Measurements from ENCODE around the gene TNRC6A. TPM values are rescaled to one million over a fixed set of nuclear protein-coding genes. Genes with fewer than 3 reads are reported as not detected.
A peak's percentile ranks its signal among the peaks of the same experiment; 100 is the strongest.
"Not testable (repeated sequence)": the region's sequence is repeated elsewhere in the genome, so short reads cannot be mapped to it uniquely, and the experiment has no call there.

Gene TNRC6A
- total RNA-seq, 1 donor from 2014 or later = 47.3 TPM

GRCh38 chr16:24846548-24847357 is 117.3 kb downstream of the TNRC6A start:
- H3K4me1 Mint-ChIP-seq (ENCODE audit: low read depth) = peaks cover 15% of the 10 kb centered on the region
- no peaks in the 10 kb centered on the region for H3K9me3 Mint-ChIP-seq
- H3K4me3 Mint-ChIP-seq (ENCODE audit: low read depth) = no peak overlapping the region
- no peaks in the 10 kb centered on the region for H3K27me3 Mint-ChIP-seq (ENCODE audit: low read depth)
- no peak for DNase-seq (ENCODE audit: low spot score)
- no peaks in the 10 kb centered on the region for H3K36me3 Mint-ChIP-seq (ENCODE audit: low read depth)
- intact Hi-C loops (cut with micrococcal nuclease) = no loop called here
- H3K27ac Mint-ChIP-seq = no peak overlapping the region

GRCh38 chr16:24847358-24847664 is 117.9 kb downstream of the TNRC6A start:
- Mint-ChIP-seq H3K27me3 (ENCODE audit: low read depth) (no peaks in the 10 kb centered on the region), H3K4me3 (ENCODE audit: low read depth) (no peak overlapping the region)

GRCh38 chr16:24848065-24848464 is 118.6 kb downstream of the TNRC6A start:
- Mint-ChIP-seq H3K4me1 (ENCODE audit: low read depth) (peaks cover 21% of the 10 kb centered on the region), H3K36me3 (ENCODE audit: low read depth) (no peaks in the 10 kb centered on the region), H3K9me3 (no peaks in the 10 kb centered on the region), H3K4me3 (ENCODE audit: low read depth) (no peak overlapping the region), H3K27me3 (ENCODE audit: low read depth) (no peaks in the 10 kb centered on the region), H3K27ac (no peak overlapping the region)
- no peak for DNase-seq (ENCODE audit: low spot score)
- intact Hi-C loops (cut with micrococcal nuclease) = no loop called here

More at GRCh38 chr16:24847358-24847664, 117.9 kb downstream of the TNRC6A start:
- Mint-ChIP-seq H3K36me3 (ENCODE audit: low read depth) (no peaks in the 10 kb centered on the region), H3K27ac (no peak overlapping the region), H3K4me1 (ENCODE audit: low read depth) (peaks cover 20% of the 10 kb centered on the region), H3K9me3 (no peaks in the 10 kb centered on the region)
- DNase-seq (ENCODE audit: low spot score) = no peak
- intact Hi-C loops (cut with micrococcal nuclease) = no loop called here

- Mint-ChIP-seq H3K4me3 (ENCODE audit: low read depth) (no peak overlapping the region), H3K27ac (no peak overlapping the region), H3K9me3 (no peaks in the 10 kb centered on the region), H3K36me3 (ENCODE audit: low read depth) (no peaks in the 10 kb centered on the region), H3K27me3 (ENCODE audit: low read depth) (no peaks in the 10 kb centered on the region), H3K4me1 (ENCODE audit: low read depth) (peaks cover 19% of the 10 kb centered on the region)
- intact Hi-C loops (cut with micrococcal nuclease) = loop anchor here (2.0 to 10.0 kb wide), 2 partner anchors 165 to 181 kb away; partner anchors contain the start of gene ARHGAP17
- DNase-seq (ENCODE audit: low spot score) = no peak
Observed at GRCh38 chr16:24849641-24850040, 120.2 kb downstream of the TNRC6A start.

GRCh38 chr16:24850289-24850938 is 121.0 kb downstream of the TNRC6A start:
- no peak for DNase-seq (ENCODE audit: low spot score)
- H3K4me3 Mint-ChIP-seq (ENCODE audit: low read depth) = no peak overlapping the region

GRCh38 chr16:24851700-24852099 is 122.2 kb downstream of the TNRC6A start:
- no peak overlapping the region for H3K4me3 Mint-ChIP-seq (ENCODE audit: low read depth)
- H3K4me1 Mint-ChIP-seq (ENCODE audit: low read depth) = peaks cover 19% of the 10 kb centered on the region
- peak overlapping the region; percentile 61 for H3K27ac Mint-ChIP-seq
- no peaks in the 10 kb centered on the region for H3K27me3 Mint-ChIP-seq (ENCODE audit: low read depth)
- H3K36me3 Mint-ChIP-seq (ENCODE audit: low read depth) = no peaks in the 10 kb centered on the region
- intact Hi-C loops (cut with micrococcal nuclease) = loop anchor here (2.0 to 10.0 kb wide), 2 partner anchors 163 to 183 kb away; partner anchors contain the start of gene ARHGAP17
- DNase-seq (ENCODE audit: low spot score) = no peak
- H3K9me3 Mint-ChIP-seq = no peaks in the 10 kb centered on the region

More at GRCh38 chr16:24850289-24850938, 121.0 kb downstream of the TNRC6A start:
- H3K9me3 Mint-ChIP-seq = no peaks in the 10 kb centered on the region
- no peaks in the 10 kb centered on the region for H3K36me3 Mint-ChIP-seq (ENCODE audit: low read depth)
- no peaks in the 10 kb centered on the region for H3K27me3 Mint-ChIP-seq (ENCODE audit: low read depth)
- H3K4me1 Mint-ChIP-seq (ENCODE audit: low read depth) = peaks cover 19% of the 10 kb centered on the region
- peak overlapping the region; percentile 50 for H3K27ac Mint-ChIP-seq
- intact Hi-C loops (cut with micrococcal nuclease) = loop anchor here (2.0 to 10.0 kb wide), 2 partner anchors 164 to 182 kb away; partner anchors contain the start of gene ARHGAP17

GRCh38 chr16:24852281-24852721 is 122.8 kb downstream of the TNRC6A start:
- Mint-ChIP-seq H3K4me3 (ENCODE audit: low read depth) (no peak overlapping the region), H3K9me3 (no peaks in the 10 kb centered on the region), H3K4me1 (ENCODE audit: low read depth) (peaks cover 19% of the 10 kb centered on the region), H3K36me3 (ENCODE audit: low read depth) (no peaks in the 10 kb centered on the region), H3K27me3 (ENCODE audit: low read depth) (no peaks in the 10 kb centered on the region), H3K27ac (no peak overlapping the region)
- intact Hi-C loops (cut with micrococcal nuclease) = loop anchor here (10.0 kb wide), 1 partner anchor 162 kb away; the partner anchor contains the start of gene ARHGAP17
- no peak for DNase-seq (ENCODE audit: low spot score)

GRCh38 chr16:24853169-24853824 is 123.8 kb downstream of the TNRC6A start:
- Mint-ChIP-seq H3K4me3 (ENCODE audit: low read depth) (no peak overlapping the region), H3K27me3 (ENCODE audit: low read depth) (no peaks in the 10 kb centered on the region), H3K4me1 (ENCODE audit: low read depth) (peaks cover 19% of the 10 kb centered on the region), H3K27ac (no peak overlapping the region), H3K9me3 (no peaks in the 10 kb centered on the region), H3K36me3 (ENCODE audit: low read depth) (no peaks in the 10 kb centered on the region)
- intact Hi-C loops (cut with micrococcal nuclease) = loop anchor here (10.0 kb wide), 1 partner anchor 162 kb away; the partner anchor contains the start of gene ARHGAP17
- DNase-seq (ENCODE audit: low spot score) = no peak

- intact Hi-C loops (cut with micrococcal nuclease) = loop anchor here (10.0 kb wide), 1 partner anchor 161 kb away; the partner anchor contains the start of gene ARHGAP17
- no peaks in the 10 kb centered on the region for H3K36me3 Mint-ChIP-seq (ENCODE audit: low read depth)
- peaks cover 19% of the 10 kb centered on the region for H3K4me1 Mint-ChIP-seq (ENCODE audit: low read depth)
- DNase-seq (ENCODE audit: low spot score) = no peak
- H3K4me3 Mint-ChIP-seq (ENCODE audit: low read depth) = no peak overlapping the region
- peaks cover 2% of the 10 kb centered on the region for H3K27me3 Mint-ChIP-seq (ENCODE audit: low read depth)
- no peaks in the 10 kb centered on the region for H3K9me3 Mint-ChIP-seq
- H3K27ac Mint-ChIP-seq = no peak overlapping the region
Observed at GRCh38 chr16:24853830-24854229, 124.4 kb downstream of the TNRC6A start.

GRCh38 chr16:24854607-24855171 is 125.2 kb downstream of the TNRC6A start:
- no peak for DNase-seq (ENCODE audit: low spot score)
- H3K27me3 Mint-ChIP-seq (ENCODE audit: low read depth) = peaks cover 2% of the 10 kb centered on the region
- intact Hi-C loops (cut with micrococcal nuclease) = loop anchor here (10.0 kb wide), 1 partner anchor 160 kb away; the partner anchor contains the start of gene ARHGAP17
- H3K36me3 Mint-ChIP-seq (ENCODE audit: low read depth) = no peaks in the 10 kb centered on the region
- H3K27ac Mint-ChIP-seq = no peak overlapping the region
- H3K4me3 Mint-ChIP-seq (ENCODE audit: low read depth) = no peak overlapping the region
- H3K4me1 Mint-ChIP-seq (ENCODE audit: low read depth) = peaks cover 19% of the 10 kb centered on the region
- no peaks in the 10 kb centered on the region for H3K9me3 Mint-ChIP-seq

GRCh38 chr16:24855678-24856077 is 126.2 kb downstream of the TNRC6A start:
- no peaks in the 10 kb centered on the region for H3K36me3 Mint-ChIP-seq (ENCODE audit: low read depth)
- no peaks in the 10 kb centered on the region for H3K9me3 Mint-ChIP-seq
- no peak overlapping the region for H3K27ac Mint-ChIP-seq
- DNase-seq (ENCODE audit: low spot score) = no peak
- H3K4me3 Mint-ChIP-seq (ENCODE audit: low read depth) = no peak overlapping the region
- H3K27me3 Mint-ChIP-seq (ENCODE audit: low read depth) = peaks cover 2% of the 10 kb centered on the region
- H3K4me1 Mint-ChIP-seq (ENCODE audit: low read depth) = peaks cover 12% of the 10 kb centered on the region
- intact Hi-C loops (cut with micrococcal nuclease) = loop anchor here (10.0 kb wide), 1 partner anchor 159 kb away; the partner anchor contains the start of gene ARHGAP17

GRCh38 chr16:24856871-24857270 is 127.4 kb downstream of the TNRC6A start:
- not testable (repeated sequence) for H3K27ac Mint-ChIP-seq; H3K36me3 Mint-ChIP-seq (ENCODE audit: low read depth); H3K4me1 Mint-ChIP-seq (ENCODE audit: low read depth); H3K9me3 Mint-ChIP-seq; DNase-seq (ENCODE audit: low spot score); H3K4me3 Mint-ChIP-seq (ENCODE audit: low read depth); H3K27me3 Mint-ChIP-seq (ENCODE audit: low read depth)
- intact Hi-C loops (cut with micrococcal nuclease) = loop anchor here (10.0 kb wide), 1 partner anchor 158 kb away; the partner anchor contains the start of gene ARHGAP17

Measured in activated T-helper 2 cell treated with anti-CD3 and anti-CD28 coated beads, Interferon-gamma antibody, Interleukin-2, Interleukin-4, amounts not matched to agents 10 μg/mL and 5 μg/mL and 100 μg/mL, durations not matched to agents 14 hours and 24 hours and 36 hours (primary cell).